ENCODE data around the gene LRRC59. TPM values are rescaled to one million over a fixed set of nuclear protein-coding genes. Genes with fewer than 3 reads are reported as not detected.

LRRC59 gene
- total RNA-seq, 1 donor from 2014 or later, result 68.0 TPM

GRCh38 chr17:50359005-50359699, 38.2 kb downstream of the LRRC59 start:
- Histone ChIP-seq H3K4me3 (no peak overlapping the region), H3K36me3 (peaks cover 41% of the 10 kb centered on the region), H3K4me1 (peaks cover 7% of the 10 kb centered on the region), H3K9me3 (no peaks in the 10 kb centered on the region), H3K27me3 (no peaks in the 10 kb centered on the region), H3K27ac (no peak overlapping the region)
- ATAC-seq (no peak), DNase-seq (no peak)
- no peak for TF ChIP-seq CTCF (IDR thresholded peaks at IDR 0.05)
- intact Hi-C loops (cut with DNase I), result no loop called here

DNA sequence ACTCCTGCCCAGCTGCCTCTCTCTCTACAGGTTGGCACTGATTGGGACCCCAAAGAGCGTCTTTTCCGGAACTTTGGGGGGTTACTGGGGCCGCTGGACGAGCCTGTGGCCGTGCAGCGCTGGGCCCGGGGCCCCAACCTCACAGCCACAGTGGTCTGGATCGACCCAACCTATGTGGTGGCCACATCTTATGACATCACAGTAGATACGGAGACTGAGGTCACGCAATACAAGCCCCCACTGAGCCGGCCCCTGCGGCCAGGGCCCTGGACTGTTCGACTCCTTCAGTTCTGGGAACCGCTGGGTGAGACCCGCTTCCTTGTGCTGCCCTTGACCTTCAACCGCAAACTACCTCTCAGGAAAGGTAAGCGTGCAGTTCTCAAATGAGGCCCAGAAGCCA, 39.1 kb downstream of the LRRC59 start:
- TF ChIP-seq CTCF (IDR thresholded peaks at IDR 0.05), result no peak
- peaks cover 7% of the 10 kb centered on the region for H3K4me1 ChIP-seq
- ATAC-seq (no peak), DNase-seq (no peak)
- H3K9me3 ChIP-seq, result no peaks in the 10 kb centered on the region
- no peak overlapping the region for H3K27ac ChIP-seq
- H3K4me3 ChIP-seq, result no peak overlapping the region
- no peaks in the 10 kb centered on the region for H3K27me3 ChIP-seq
- intact Hi-C loops (cut with DNase I), result no loop called here
- peaks cover 41% of the 10 kb centered on the region for H3K36me3 ChIP-seq

- ATAC-seq, result no peak
- no peak for DNase-seq
- TF ChIP-seq CTCF (IDR thresholded peaks at IDR 0.05), result no peak
- Histone ChIP-seq H3K36me3 (peaks cover 41% of the 10 kb centered on the region), H3K27me3 (no peaks in the 10 kb centered on the region), H3K4me3 (no peak overlapping the region), H3K9me3 (no peaks in the 10 kb centered on the region), H3K27ac (no peak overlapping the region), H3K4me1 (no peaks in the 10 kb centered on the region)
- intact Hi-C loops (cut with DNase I), result no loop called here
These were observed 40.3 kb downstream of the LRRC59 start for GRCh38 chr17:50356892-50357510.

GRCh38 chr17:50356418-50356817, 40.9 kb downstream of the LRRC59 start:
- intact Hi-C loops (cut with DNase I), result no loop called here
- no peak for DNase-seq
- TF ChIP-seq CTCF (IDR thresholded peaks at IDR 0.05), result no peak
- no peaks in the 10 kb centered on the region for H3K4me1 ChIP-seq
- ATAC-seq, result no peak
- H3K27me3 ChIP-seq, result no peaks in the 10 kb centered on the region
- no peaks in the 10 kb centered on the region for H3K9me3 ChIP-seq
- H3K27ac ChIP-seq, result no peak overlapping the region
- no peak overlapping the region for H3K4me3 ChIP-seq
- peaks cover 41% of the 10 kb centered on the region for H3K36me3 ChIP-seq

GRCh38 chr17:50355701-50356341, 41.5 kb downstream of the LRRC59 start:
- Histone ChIP-seq H3K27ac (no peak overlapping the region), H3K4me1 (no peaks in the 10 kb centered on the region), H3K27me3 (no peaks in the 10 kb centered on the region), H3K4me3 (no peak overlapping the region), H3K9me3 (no peaks in the 10 kb centered on the region), H3K36me3 (peaks cover 35% of the 10 kb centered on the region)
- ATAC-seq (no peak), DNase-seq (peak; percentile 59)
- intact Hi-C loops (cut with DNase I), result no loop called here
- TF ChIP-seq CTCF (IDR thresholded peaks at IDR 0.05), result no peak
